ENCODE measurements around the gene EVA1C.

DNA sequence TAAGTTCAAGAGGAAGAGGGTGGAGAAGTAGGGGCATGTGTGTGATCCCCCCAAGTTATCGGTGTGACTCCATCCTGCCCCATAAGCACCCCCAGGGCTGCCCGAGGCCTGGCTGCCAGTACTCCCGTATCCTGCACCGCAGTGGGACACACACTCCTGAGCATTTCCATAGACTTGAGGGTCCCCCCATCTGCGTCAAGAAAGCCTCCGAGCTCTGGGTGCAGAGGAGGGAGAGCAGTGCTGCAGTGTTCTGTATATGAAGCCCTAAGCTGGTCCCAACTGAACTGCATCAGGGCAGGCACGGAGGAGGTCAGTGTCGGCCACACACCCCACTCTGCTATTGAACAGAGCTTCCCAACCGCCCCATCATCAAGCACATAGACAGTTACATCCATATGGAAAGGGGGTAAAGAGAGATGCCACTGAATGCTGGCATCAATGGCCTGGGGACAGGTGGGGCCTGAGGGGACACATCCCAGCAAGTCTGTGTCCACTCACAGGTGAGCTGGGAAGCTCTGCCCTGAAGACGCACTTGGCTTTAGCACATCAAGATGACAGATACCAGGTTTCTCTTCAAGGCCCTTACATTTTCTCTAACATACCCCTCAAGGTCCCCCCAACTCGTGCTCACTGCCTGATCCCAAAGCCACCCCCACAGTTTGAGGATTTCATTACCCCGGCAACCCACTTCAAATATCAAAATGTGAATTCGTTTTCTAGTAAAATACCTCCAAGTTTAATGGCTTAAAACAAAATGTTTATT is 64.3 kb downstream of the EVA1C start:
- TF ChIP-seq, protein P1, sequence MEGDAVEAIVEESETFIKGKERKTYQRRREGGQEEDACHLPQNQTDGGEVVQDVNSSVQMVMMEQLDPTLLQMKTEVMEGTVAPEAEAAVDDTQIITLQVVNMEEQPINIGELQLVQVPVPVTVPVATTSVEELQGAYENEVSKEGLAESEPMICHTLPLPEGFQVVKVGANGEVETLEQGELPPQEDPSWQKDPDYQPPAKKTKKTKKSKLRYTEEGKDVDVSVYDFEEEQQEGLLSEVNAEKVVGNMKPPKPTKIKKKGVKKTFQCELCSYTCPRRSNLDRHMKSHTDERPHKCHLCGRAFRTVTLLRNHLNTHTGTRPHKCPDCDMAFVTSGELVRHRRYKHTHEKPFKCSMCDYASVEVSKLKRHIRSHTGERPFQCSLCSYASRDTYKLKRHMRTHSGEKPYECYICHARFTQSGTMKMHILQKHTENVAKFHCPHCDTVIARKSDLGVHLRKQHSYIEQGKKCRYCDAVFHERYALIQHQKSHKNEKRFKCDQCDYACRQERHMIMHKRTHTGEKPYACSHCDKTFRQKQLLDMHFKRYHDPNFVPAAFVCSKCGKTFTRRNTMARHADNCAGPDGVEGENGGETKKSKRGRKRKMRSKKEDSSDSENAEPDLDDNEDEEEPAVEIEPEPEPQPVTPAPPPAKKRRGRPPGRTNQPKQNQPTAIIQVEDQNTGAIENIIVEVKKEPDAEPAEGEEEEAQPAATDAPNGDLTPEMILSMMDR (IDR thresholded peaks at IDR 0.05), result no peak
- TF ChIP-seq EZH2 (IDR thresholded peaks at IDR 0.05; ENCODE audit: borderline replicate concordance, insufficient read depth, low read depth, low read length, poor library complexity, severe bottlenecking), result no peak
